ENCODE results near the gene PLPPR5.

Gene PLPPR5

GRCh38 chr1:98992844-98993243, 11.8 kb downstream of the PLPPR5 start:
- Histone ChIP-seq H3K9me3 (ENCODE audit: insufficient read depth, low read depth, low read length) (no peaks in the 10 kb centered on the region), H3K4me1 (ENCODE audit: insufficient read depth, low read length) (peaks cover 3% of the 10 kb centered on the region; the same call in 1 of the 2 replicates), H3K27ac (ENCODE audit: low read length) (no peak overlapping the region), H3K4me3 (ENCODE audit: low read length) (no peak overlapping the region), H3K27me3 (ENCODE audit: insufficient read depth, low read length) (no peaks in the 10 kb centered on the region), H3K9ac (ENCODE audit: low read depth, low read length) (no peak overlapping the region), H3K36me3 (ENCODE audit: insufficient read depth, low read depth, low read length) (no peaks in the 10 kb centered on the region)

GRCh38 chr1:98991127-98992012, 13.3 kb downstream of the PLPPR5 start:
- Histone ChIP-seq H3K36me3 (ENCODE audit: insufficient read depth, low read depth, low read length) (no peaks in the 10 kb centered on the region), H3K4me3 (ENCODE audit: low read length) (no peak overlapping the region), H3K27me3 (ENCODE audit: insufficient read depth, low read length) (no peaks in the 10 kb centered on the region), H3K27ac (ENCODE audit: low read length) (no peak overlapping the region), H3K4me1 (ENCODE audit: insufficient read depth, low read length) (peaks cover 7% of the 10 kb centered on the region; the same call in 1 of the 2 replicates), H3K9ac (ENCODE audit: low read depth, low read length) (no peak overlapping the region), H3K9me3 (ENCODE audit: insufficient read depth, low read depth, low read length) (no peaks in the 10 kb centered on the region)

- Histone ChIP-seq H3K4me3 (ENCODE audit: low read length) (no peak overlapping the region), H3K27ac (ENCODE audit: low read length) (no peak overlapping the region), H3K9me3 (ENCODE audit: insufficient read depth, low read depth, low read length) (no peaks in the 10 kb centered on the region; the same call in 1 of the 2 replicates), H3K36me3 (ENCODE audit: insufficient read depth, low read depth, low read length) (no peaks in the 10 kb centered on the region), H3K4me1 (ENCODE audit: insufficient read depth, low read length) (peaks cover 7% of the 10 kb centered on the region; the same call in 1 of the 2 replicates), H3K27me3 (ENCODE audit: insufficient read depth, low read length) (no peaks in the 10 kb centered on the region), H3K9ac (ENCODE audit: low read depth, low read length) (no peak overlapping the region)
These were observed 15.1 kb downstream of the PLPPR5 start for GRCh38 chr1:98989556-98989907.

GRCh38 chr1:98988904-98989555, 15.6 kb downstream of the PLPPR5 start:
- Histone ChIP-seq H3K36me3 (ENCODE audit: insufficient read depth, low read depth, low read length) (no peaks in the 10 kb centered on the region), H3K4me3 (ENCODE audit: low read length) (no peak overlapping the region), H3K4me1 (ENCODE audit: insufficient read depth, low read length) (peaks cover 7% of the 10 kb centered on the region; the same call in 1 of the 2 replicates), H3K27ac (ENCODE audit: low read length) (no peak overlapping the region), H3K27me3 (ENCODE audit: insufficient read depth, low read length) (no peaks in the 10 kb centered on the region), H3K9ac (ENCODE audit: low read depth, low read length) (no peak overlapping the region), H3K9me3 (ENCODE audit: insufficient read depth, low read depth, low read length) (no peaks in the 10 kb centered on the region; the same call in 1 of the 2 replicates)

- H3K4me1 ChIP-seq (ENCODE audit: insufficient read depth, low read length): peaks cover 4% of the 10 kb centered on the region; the same call in 1 of the 2 replicates
- H3K27ac ChIP-seq (ENCODE audit: low read length): no peak overlapping the region
- no peak overlapping the region for H3K4me3 ChIP-seq (ENCODE audit: low read length)
- H3K36me3 ChIP-seq (ENCODE audit: insufficient read depth, low read depth, low read length): no peaks in the 10 kb centered on the region
- H3K27me3 ChIP-seq (ENCODE audit: insufficient read depth, low read length): no peaks in the 10 kb centered on the region
- H3K9me3 ChIP-seq (ENCODE audit: insufficient read depth, low read depth, low read length): no peaks in the 10 kb centered on the region; the same call in 1 of the 2 replicates
- no peak overlapping the region for H3K9ac ChIP-seq (ENCODE audit: low read depth, low read length)
These were observed 19.0 kb downstream of the PLPPR5 start for GRCh38 chr1:98985687-98986086.

- Histone ChIP-seq H3K9ac (ENCODE audit: low read depth, low read length) (no peak overlapping the region), H3K27me3 (ENCODE audit: insufficient read depth, low read length) (no peaks in the 10 kb centered on the region), H3K36me3 (ENCODE audit: insufficient read depth, low read depth, low read length) (no peaks in the 10 kb centered on the region), H3K27ac (ENCODE audit: low read length) (no peak overlapping the region), H3K4me3 (ENCODE audit: low read length) (no peak overlapping the region), H3K9me3 (ENCODE audit: insufficient read depth, low read depth, low read length) (no peaks in the 10 kb centered on the region; the same call in 1 of the 2 replicates), H3K4me1 (ENCODE audit: insufficient read depth, low read length) (no peaks in the 10 kb centered on the region; the same call in 1 of the 2 replicates)
These were observed 22.6 kb downstream of the PLPPR5 start for GRCh38 chr1:98981917-98982513.

GRCh38 chr1:98979463-98979862, 25.2 kb downstream of the PLPPR5 start:
- no peak overlapping the region for H3K4me3 ChIP-seq (ENCODE audit: low read length)

GRCh38 chr1:98975810-98976209, 28.9 kb downstream of the PLPPR5 start:
- Histone ChIP-seq H3K36me3 (ENCODE audit: insufficient read depth, low read depth, low read length) (no peaks in the 10 kb centered on the region), H3K4me1 (ENCODE audit: insufficient read depth, low read length) (peaks cover 6% of the 10 kb centered on the region; the same call in 1 of the 2 replicates), H3K9ac (ENCODE audit: low read depth, low read length) (no peak overlapping the region)

More at GRCh38 chr1:98979463-98979862, 25.2 kb downstream of the PLPPR5 start:
- Histone ChIP-seq H3K9me3 (ENCODE audit: insufficient read depth, low read depth, low read length) (no peaks in the 10 kb centered on the region; the same call in 1 of the 2 replicates), H3K36me3 (ENCODE audit: insufficient read depth, low read depth, low read length) (no peaks in the 10 kb centered on the region), H3K27ac (ENCODE audit: low read length) (no peak overlapping the region), H3K27me3 (ENCODE audit: insufficient read depth, low read length) (no peaks in the 10 kb centered on the region), H3K9ac (ENCODE audit: low read depth, low read length) (no peak overlapping the region), H3K4me1 (ENCODE audit: insufficient read depth, low read length) (peaks cover 6% of the 10 kb centered on the region; the same call in 1 of the 2 replicates)

GRCh38 chr1:98975113-98975512, 29.5 kb downstream of the PLPPR5 start:
- Histone ChIP-seq H3K36me3 (ENCODE audit: insufficient read depth, low read depth, low read length) (no peaks in the 10 kb centered on the region), H3K9me3 (ENCODE audit: insufficient read depth, low read depth, low read length) (no peaks in the 10 kb centered on the region), H3K4me3 (ENCODE audit: low read length) (no peak overlapping the region), H3K4me1 (ENCODE audit: insufficient read depth, low read length) (peaks cover 6% of the 10 kb centered on the region; the same call in 1 of the 2 replicates), H3K9ac (ENCODE audit: low read depth, low read length) (no peak overlapping the region), H3K27me3 (ENCODE audit: insufficient read depth, low read length) (no peaks in the 10 kb centered on the region), H3K27ac (ENCODE audit: low read length) (no peak overlapping the region)

More at GRCh38 chr1:98975810-98976209, 28.9 kb downstream of the PLPPR5 start:
- Histone ChIP-seq H3K4me3 (ENCODE audit: low read length) (no peak overlapping the region), H3K27ac (ENCODE audit: low read length) (no peak overlapping the region), H3K9me3 (ENCODE audit: insufficient read depth, low read depth, low read length) (no peaks in the 10 kb centered on the region), H3K27me3 (ENCODE audit: insufficient read depth, low read length) (no peaks in the 10 kb centered on the region)

- peaks cover 31% of the 10 kb centered on the region for H3K4me1 ChIP-seq (ENCODE audit: insufficient read depth, low read length)
- H3K9me3 ChIP-seq (ENCODE audit: insufficient read depth, low read depth, low read length): no peaks in the 10 kb centered on the region
- H3K27me3 ChIP-seq (ENCODE audit: insufficient read depth, low read length): no peaks in the 10 kb centered on the region
- no peaks in the 10 kb centered on the region for H3K36me3 ChIP-seq (ENCODE audit: insufficient read depth, low read depth, low read length)
- H3K4me3 ChIP-seq (ENCODE audit: low read length): no peak overlapping the region
- H3K9ac ChIP-seq (ENCODE audit: low read depth, low read length): no peak overlapping the region
- no peak overlapping the region for H3K27ac ChIP-seq (ENCODE audit: low read length)
These were observed 34.7 kb downstream of the PLPPR5 start for GRCh38 chr1:98969798-98970490.

GRCh38 chr1:98967122-98967521, 37.5 kb downstream of the PLPPR5 start:
- H3K36me3 ChIP-seq (ENCODE audit: insufficient read depth, low read depth, low read length): no peaks in the 10 kb centered on the region

More at GRCh38 chr1:98967122-98967521, 37.5 kb downstream of the PLPPR5 start:
- no peak overlapping the region for H3K27ac ChIP-seq (ENCODE audit: low read length)
- peaks cover 33% of the 10 kb centered on the region for H3K4me1 ChIP-seq (ENCODE audit: insufficient read depth, low read length)
- H3K9ac ChIP-seq (ENCODE audit: low read depth, low read length): no peak overlapping the region
- no peaks in the 10 kb centered on the region for H3K27me3 ChIP-seq (ENCODE audit: insufficient read depth, low read length)
- no peaks in the 10 kb centered on the region for H3K9me3 ChIP-seq (ENCODE audit: insufficient read depth, low read depth, low read length)
- H3K4me3 ChIP-seq (ENCODE audit: low read length): no peak overlapping the region

Data from iPS-20b (cell line).